ENCODE data around the gene PRKAB1. TPM values are rescaled to one million over a fixed set of nuclear protein-coding genes. Genes with fewer than 3 reads are reported as not detected.

PRKAB1 gene
- total and polyA plus RNA-seq, 9 of the 15 experiments (the other 6 are each of a cell fraction or from before 2014, with no cell fraction given) = 32.6 to 94.2 (median 63.8) TPM

DNA sequence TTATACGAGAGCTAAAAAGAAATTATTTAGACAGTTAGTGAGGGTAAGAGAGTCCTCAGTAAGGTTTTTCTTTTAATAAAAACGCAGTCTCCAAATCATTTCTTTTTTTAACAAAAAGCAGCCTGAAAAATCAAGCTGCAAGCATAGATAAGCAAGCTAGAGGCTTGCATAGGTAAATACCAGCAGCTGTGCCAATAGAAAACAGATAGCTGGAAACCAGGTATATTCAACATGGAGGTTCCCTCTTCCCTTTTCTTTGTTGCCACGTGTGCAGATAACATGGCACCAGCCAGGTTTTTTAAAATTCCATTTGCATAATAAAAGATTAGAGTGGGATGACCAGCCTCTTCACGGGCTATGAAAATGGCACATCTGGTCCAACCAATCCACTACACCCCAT is 6.1 kb upstream of the PRKAB1 start (continued):
- no peak for TF ChIP-seq BRD4 (IDR thresholded peaks at IDR 0.05)
- TF ChIP-seq ZNF431 (CRISPR knock-in tag; IDR thresholded peaks at IDR 0.05) = no peak
- TF ChIP-seq TBP (optimal IDR thresholded peaks at IDR 0.05; ENCODE audit: low read depth, low read length) = no peak
- TF ChIP-seq, protein P1, sequence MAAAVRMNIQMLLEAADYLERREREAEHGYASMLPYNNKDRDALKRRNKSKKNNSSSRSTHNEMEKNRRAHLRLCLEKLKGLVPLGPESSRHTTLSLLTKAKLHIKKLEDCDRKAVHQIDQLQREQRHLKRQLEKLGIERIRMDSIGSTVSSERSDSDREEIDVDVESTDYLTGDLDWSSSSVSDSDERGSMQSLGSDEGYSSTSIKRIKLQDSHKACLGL (CRISPR knock-in tag; IDR thresholded peaks at IDR 0.05; ENCODE audit: borderline replicate concordance, poor library complexity, severe bottlenecking) = no peak
- TF ChIP-seq CREB1 (IDR thresholded peaks at IDR 0.05) = no peak
- no peak for TF ChIP-seq CREB1 (CRISPR knock-in tag; IDR thresholded peaks at IDR 0.05)
- TF ChIP-seq MTA3 (IDR thresholded peaks at IDR 0.05; ENCODE audit: borderline replicate concordance) = no peak
- peak; percentile 73 for TF ChIP-seq NCOR1 (IDR thresholded peaks at IDR 0.05)
- TF ChIP-seq NFYB (IDR thresholded peaks at IDR 0.05; ENCODE audit: extremely low read depth, insufficient read length) = no peak
- TF ChIP-seq ZNF224 (CRISPR knock-in tag; IDR thresholded peaks at IDR 0.05) = no peak
- no peak for TF ChIP-seq RBM34 (IDR thresholded peaks at IDR 0.05; ENCODE audit: borderline replicate concordance, insufficient read depth, low read length)
- TF ChIP-seq, protein P2, sequence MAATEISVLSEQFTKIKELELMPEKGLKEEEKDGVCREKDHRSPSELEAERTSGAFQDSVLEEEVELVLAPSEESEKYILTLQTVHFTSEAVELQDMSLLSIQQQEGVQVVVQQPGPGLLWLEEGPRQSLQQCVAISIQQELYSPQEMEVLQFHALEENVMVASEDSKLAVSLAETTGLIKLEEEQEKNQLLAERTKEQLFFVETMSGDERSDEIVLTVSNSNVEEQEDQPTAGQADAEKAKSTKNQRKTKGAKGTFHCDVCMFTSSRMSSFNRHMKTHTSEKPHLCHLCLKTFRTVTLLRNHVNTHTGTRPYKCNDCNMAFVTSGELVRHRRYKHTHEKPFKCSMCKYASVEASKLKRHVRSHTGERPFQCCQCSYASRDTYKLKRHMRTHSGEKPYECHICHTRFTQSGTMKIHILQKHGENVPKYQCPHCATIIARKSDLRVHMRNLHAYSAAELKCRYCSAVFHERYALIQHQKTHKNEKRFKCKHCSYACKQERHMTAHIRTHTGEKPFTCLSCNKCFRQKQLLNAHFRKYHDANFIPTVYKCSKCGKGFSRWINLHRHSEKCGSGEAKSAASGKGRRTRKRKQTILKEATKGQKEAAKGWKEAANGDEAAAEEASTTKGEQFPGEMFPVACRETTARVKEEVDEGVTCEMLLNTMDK (IDR thresholded peaks at IDR 0.05; ENCODE audit: borderline replicate concordance, insufficient read depth, low read depth, low read length, poor library complexity, severe bottlenecking) = no peak
- TF ChIP-seq EHMT2 (IDR thresholded peaks at IDR 0.05) = no peak
- no peak for TF ChIP-seq ZSCAN29 (IDR thresholded peaks at IDR 0.05)
- TF ChIP-seq ZNF140 (CRISPR knock-in tag; IDR thresholded peaks at IDR 0.05) = no peak
- no peak for TF ChIP-seq ZSCAN32 (CRISPR knock-in tag; IDR thresholded peaks at IDR 0.05)
- no peak for TF ChIP-seq SETDB1 (IDR thresholded peaks at IDR 0.05; ENCODE audit: low read length)
- TF ChIP-seq, protein P3, sequence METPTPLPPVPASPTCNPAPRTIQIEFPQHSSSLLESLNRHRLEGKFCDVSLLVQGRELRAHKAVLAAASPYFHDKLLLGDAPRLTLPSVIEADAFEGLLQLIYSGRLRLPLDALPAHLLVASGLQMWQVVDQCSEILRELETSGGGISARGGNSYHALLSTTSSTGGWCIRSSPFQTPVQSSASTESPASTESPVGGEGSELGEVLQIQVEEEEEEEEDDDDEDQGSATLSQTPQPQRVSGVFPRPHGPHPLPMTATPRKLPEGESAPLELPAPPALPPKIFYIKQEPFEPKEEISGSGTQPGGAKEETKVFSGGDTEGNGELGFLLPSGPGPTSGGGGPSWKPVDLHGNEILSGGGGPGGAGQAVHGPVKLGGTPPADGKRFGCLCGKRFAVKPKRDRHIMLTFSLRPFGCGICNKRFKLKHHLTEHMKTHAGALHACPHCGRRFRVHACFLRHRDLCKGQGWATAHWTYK (CRISPR knock-in tag; IDR thresholded peaks at IDR 0.05) = no peak
- peak; percentile 61; the same call in 1 of the 2 replicates for TF ChIP-seq PML (IDR thresholded peaks at IDR 0.05; ENCODE audit: low read length)
- TF ChIP-seq DPF2 (IDR thresholded peaks at IDR 0.05) = peak; percentile 78
- no peak for TF ChIP-seq ZNF551 (CRISPR knock-in tag; IDR thresholded peaks at IDR 0.05)
- TF ChIP-seq, protein P4, sequence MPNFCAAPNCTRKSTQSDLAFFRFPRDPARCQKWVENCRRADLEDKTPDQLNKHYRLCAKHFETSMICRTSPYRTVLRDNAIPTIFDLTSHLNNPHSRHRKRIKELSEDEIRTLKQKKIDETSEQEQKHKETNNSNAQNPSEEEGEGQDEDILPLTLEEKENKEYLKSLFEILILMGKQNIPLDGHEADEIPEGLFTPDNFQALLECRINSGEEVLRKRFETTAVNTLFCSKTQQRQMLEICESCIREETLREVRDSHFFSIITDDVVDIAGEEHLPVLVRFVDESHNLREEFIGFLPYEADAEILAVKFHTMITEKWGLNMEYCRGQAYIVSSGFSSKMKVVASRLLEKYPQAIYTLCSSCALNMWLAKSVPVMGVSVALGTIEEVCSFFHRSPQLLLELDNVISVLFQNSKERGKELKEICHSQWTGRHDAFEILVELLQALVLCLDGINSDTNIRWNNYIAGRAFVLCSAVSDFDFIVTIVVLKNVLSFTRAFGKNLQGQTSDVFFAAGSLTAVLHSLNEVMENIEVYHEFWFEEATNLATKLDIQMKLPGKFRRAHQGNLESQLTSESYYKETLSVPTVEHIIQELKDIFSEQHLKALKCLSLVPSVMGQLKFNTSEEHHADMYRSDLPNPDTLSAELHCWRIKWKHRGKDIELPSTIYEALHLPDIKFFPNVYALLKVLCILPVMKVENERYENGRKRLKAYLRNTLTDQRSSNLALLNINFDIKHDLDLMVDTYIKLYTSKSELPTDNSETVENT (CRISPR knock-in tag; IDR thresholded peaks at IDR 0.05) = no peak
- no peak for TF ChIP-seq ZFX (CRISPR knock-in tag; IDR thresholded peaks at IDR 0.05)
- TF ChIP-seq, protein P5, sequence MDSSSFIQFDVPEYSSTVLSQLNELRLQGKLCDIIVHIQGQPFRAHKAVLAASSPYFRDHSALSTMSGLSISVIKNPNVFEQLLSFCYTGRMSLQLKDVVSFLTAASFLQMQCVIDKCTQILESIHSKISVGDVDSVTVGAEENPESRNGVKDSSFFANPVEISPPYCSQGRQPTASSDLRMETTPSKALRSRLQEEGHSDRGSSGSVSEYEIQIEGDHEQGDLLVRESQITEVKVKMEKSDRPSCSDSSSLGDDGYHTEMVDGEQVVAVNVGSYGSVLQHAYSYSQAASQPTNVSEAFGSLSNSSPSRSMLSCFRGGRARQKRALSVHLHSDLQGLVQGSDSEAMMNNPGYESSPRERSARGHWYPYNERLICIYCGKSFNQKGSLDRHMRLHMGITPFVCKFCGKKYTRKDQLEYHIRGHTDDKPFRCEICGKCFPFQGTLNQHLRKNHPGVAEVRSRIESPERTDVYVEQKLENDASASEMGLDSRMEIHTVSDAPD (CRISPR knock-in tag; IDR thresholded peaks at IDR 0.05) = no peak
- TF ChIP-seq FUS (optimal IDR thresholded peaks at IDR 0.05; ENCODE audit: low read depth, low read length) = no peak

All from K562 (cell line).